ENCODE measurements around the gene CACNG8.
"Not testable (repeated sequence)": the region's sequence is repeated elsewhere in the genome, so short reads cannot be mapped to it uniquely, and the experiment has no call there.

Gene CACNG8

DNA sequence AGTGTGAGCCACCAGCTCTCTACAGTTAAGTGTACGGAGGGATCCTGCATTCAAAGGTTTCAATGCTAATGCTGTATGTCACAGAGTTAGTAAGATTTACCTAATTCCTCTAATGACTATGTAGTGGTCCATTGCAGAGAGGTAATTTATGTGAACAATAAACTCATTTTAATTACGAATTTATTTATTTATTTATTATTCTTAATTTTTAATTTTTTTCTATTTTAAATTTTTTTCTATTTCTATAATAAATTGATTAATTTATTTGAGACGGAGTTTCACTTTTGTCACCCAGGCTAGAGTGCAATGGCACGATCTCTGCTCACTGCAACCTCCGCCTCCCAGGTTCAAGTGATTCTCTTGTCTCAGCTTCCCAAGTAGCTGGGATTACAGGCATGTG, 14.1 kb upstream of the CACNG8 start:
- no CpG with 5 or more reads among the region's 5 CpGs for WGBS, 2 donors (ENCODE audit: extremely low coverage in 2 of 2, insufficient read length in 2 of 2, insufficient replicate concordance in 1 of 2)

DNA sequence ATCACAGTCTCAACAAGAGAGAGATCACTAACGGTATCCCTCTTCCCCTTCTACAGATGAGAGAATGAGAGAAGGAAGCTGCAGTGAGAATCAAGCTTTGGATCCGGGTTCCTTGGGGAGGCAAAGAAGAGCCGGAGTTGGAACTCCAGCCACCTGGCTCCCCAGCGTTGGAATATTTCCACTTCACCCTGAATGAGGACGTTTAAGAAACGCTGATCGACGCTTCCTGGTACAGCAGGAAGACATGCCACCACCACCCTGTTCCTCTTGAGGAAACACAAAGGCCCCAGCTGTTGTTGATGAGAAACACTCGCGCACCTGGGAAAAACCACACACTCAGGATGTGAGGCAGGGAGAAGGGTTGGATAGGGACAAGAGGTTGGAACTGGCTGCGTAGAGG, 11.3 kb upstream of the CACNG8 start:
- Histone ChIP-seq H3K14ac (ENCODE audit: low read length) (no peak overlapping the region), H2BK12ac (ENCODE audit: low read length) (no peak overlapping the region), H3K18ac (ENCODE audit: low read length) (no peak overlapping the region), H2BK15ac (ENCODE audit: low read length) (no peak overlapping the region), H3K23ac (ENCODE audit: low read depth, low read length, poor library complexity) (no peak overlapping the region), H2BK120ac (ENCODE audit: low read depth, low read length) (no peak overlapping the region), H3K9me3 (replicated peaks in 1 of 2; ENCODE audit: control insufficient read depth in 2 of 2, insufficient read depth in 1 of 2, low read depth in 1 of 2, low read length in 2 of 2) (no peaks in the 10 kb centered on the region), H2BK5ac (ENCODE audit: low read length) (no peak overlapping the region), H3K4me2 (ENCODE audit: insufficient read depth, low read length, poor library complexity, severe bottlenecking) (no peak overlapping the region), H3K4me1 (ENCODE audit: control insufficient read depth in 2 of 2, insufficient read depth in 1 of 2, low read depth in 1 of 2, low read length in 2 of 2) (peaks cover 0 to 2% of the 10 kb centered on the region in 2 donors), H4K8ac (ENCODE audit: low read depth, low read length) (no peak overlapping the region), H4K91ac (ENCODE audit: low read depth, low read length, poor library complexity) (no peak overlapping the region), H3K36me3 (replicated peaks in 1 of 2; ENCODE audit: control insufficient read depth in 2 of 2, insufficient read depth in 2 of 2, low read length in 2 of 2) (no peaks in the 10 kb centered on the region), H3K79me1 (ENCODE audit: low read depth, low read length) (no peaks in the 10 kb centered on the region), H3K4ac (ENCODE audit: low read length) (no peak overlapping the region), H3K9ac (ENCODE audit: low read depth, low read length, poor library complexity) (peak overlapping the region; percentile 0), H3K27me3 (ENCODE audit: control insufficient read depth in 3 of 3, insufficient read depth in 3 of 3, low read depth in 1 of 3, low read length in 3 of 3) (no peaks in the 10 kb centered on the region), H2AFZ (ENCODE audit: low read length) (no peak overlapping the region), H3K4me3 (ENCODE audit: low read length in 2 of 2) (no peak overlapping the region), H2AK5ac (ENCODE audit: low read depth, low read length) (no peak overlapping the region), H3K27ac (replicated peaks; ENCODE audit: low read length) (no peak overlapping the region)
- WGBS, 2 donors (ENCODE audit: extremely low coverage in 2 of 2, insufficient read length in 2 of 2, insufficient replicate concordance in 1 of 2): no CpG with 5 or more reads among the region's 11 CpGs
- DNase-seq (ENCODE audit: low spot score): no peak

More for the DNA sequence above, 14.1 kb upstream of the CACNG8 start:
- H3K18ac ChIP-seq (ENCODE audit: low read length); H3K23ac ChIP-seq (ENCODE audit: low read depth, low read length, poor library complexity); H2AFZ ChIP-seq (ENCODE audit: low read length); H2BK12ac ChIP-seq (ENCODE audit: low read length); H3K27me3 ChIP-seq (ENCODE audit: control insufficient read depth in 3 of 3, insufficient read depth in 3 of 3, low read depth in 1 of 3, low read length in 3 of 3); H2BK5ac ChIP-seq (ENCODE audit: low read length); H4K91ac ChIP-seq (ENCODE audit: low read depth, low read length, poor library complexity); H3K4me1 ChIP-seq (ENCODE audit: control insufficient read depth in 2 of 2, insufficient read depth in 1 of 2, low read depth in 1 of 2, low read length in 2 of 2); H3K9ac ChIP-seq (ENCODE audit: low read depth, low read length, poor library complexity); DNase-seq (ENCODE audit: low spot score); H4K8ac ChIP-seq (ENCODE audit: low read depth, low read length); H3K9me3 ChIP-seq (replicated peaks in 1 of 2; ENCODE audit: control insufficient read depth in 2 of 2, insufficient read depth in 1 of 2, low read depth in 1 of 2, low read length in 2 of 2); H3K14ac ChIP-seq (ENCODE audit: low read length); H2BK15ac ChIP-seq (ENCODE audit: low read length); H3K79me1 ChIP-seq (ENCODE audit: low read depth, low read length); H2BK120ac ChIP-seq (ENCODE audit: low read depth, low read length); H3K4me3 ChIP-seq (ENCODE audit: low read length in 2 of 2); H3K4ac ChIP-seq (ENCODE audit: low read length); H3K4me2 ChIP-seq (ENCODE audit: insufficient read depth, low read length, poor library complexity, severe bottlenecking); H2AK5ac ChIP-seq (ENCODE audit: low read depth, low read length); H3K27ac ChIP-seq (replicated peaks; ENCODE audit: low read length); H3K36me3 ChIP-seq (replicated peaks in 1 of 2; ENCODE audit: control insufficient read depth in 2 of 2, insufficient read depth in 2 of 2, low read length in 2 of 2): not testable (repeated sequence)

DNA sequence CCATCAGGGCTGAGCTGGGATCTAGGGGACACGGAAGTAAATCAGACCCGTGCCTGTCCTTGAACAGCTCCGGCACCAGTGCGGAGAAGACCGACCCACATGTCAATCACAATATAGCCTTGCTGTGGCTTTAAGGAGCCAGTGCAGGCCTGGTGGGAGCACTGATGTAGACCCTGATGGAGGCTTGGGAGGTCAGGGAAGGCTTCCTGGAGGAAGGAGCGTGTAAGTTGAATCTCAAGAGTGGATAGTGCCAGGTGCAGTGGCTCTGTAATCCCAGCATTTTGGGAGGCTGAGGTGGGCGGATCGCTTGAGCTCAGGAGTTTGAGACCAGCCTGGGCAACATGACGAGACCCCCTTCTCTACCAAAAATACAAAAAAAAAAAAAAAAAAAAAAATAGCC, 10.8 kb upstream of the CACNG8 start:
- Histone ChIP-seq H3K9ac (ENCODE audit: low read depth, low read length, poor library complexity) (peak overlapping the region; percentile 0), H2BK5ac (ENCODE audit: low read length) (no peak overlapping the region)

DNA sequence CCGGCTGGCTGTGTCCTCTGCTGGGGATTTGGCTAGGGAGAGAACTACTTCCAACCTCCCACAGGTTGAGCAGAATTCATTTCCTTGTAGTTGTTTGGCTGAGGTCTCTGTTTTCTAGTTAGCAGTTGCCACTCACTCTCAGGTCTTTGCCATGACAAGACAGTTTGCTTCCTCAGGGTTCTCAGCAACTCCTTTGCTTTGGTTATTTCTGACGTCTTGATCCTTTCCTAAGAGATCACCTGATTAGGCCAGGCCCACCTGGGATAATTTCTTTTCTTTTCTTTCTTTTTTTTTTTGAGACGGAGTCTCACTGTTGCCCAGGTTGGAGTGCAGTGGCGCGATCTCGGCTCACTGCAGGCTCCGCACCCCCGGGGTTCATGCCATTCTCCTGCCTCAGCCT, 9.4 kb upstream of the CACNG8 start:
- Histone ChIP-seq H4K8ac (ENCODE audit: low read depth, low read length) (no peak overlapping the region), H2BK5ac (ENCODE audit: low read length) (no peak overlapping the region), H3K4me2 (ENCODE audit: insufficient read depth, low read length, poor library complexity, severe bottlenecking) (no peak overlapping the region), H4K91ac (ENCODE audit: low read depth, low read length, poor library complexity) (no peak overlapping the region), H2BK12ac (ENCODE audit: low read length) (no peak overlapping the region), H3K23ac (ENCODE audit: low read depth, low read length, poor library complexity) (no peak overlapping the region), H3K4me3 (ENCODE audit: low read length in 2 of 2) (no peak overlapping the region), H2AK5ac (ENCODE audit: low read depth, low read length) (no peak overlapping the region), H2BK120ac (ENCODE audit: low read depth, low read length) (no peak overlapping the region), H3K4me1 (ENCODE audit: control insufficient read depth in 2 of 2, insufficient read depth in 1 of 2, low read depth in 1 of 2, low read length in 2 of 2) (peaks cover 5 to 8% of the 10 kb centered on the region in 2 donors), H2AFZ (ENCODE audit: low read length) (no peak overlapping the region), H3K9ac (ENCODE audit: low read depth, low read length, poor library complexity) (no peak overlapping the region), H3K79me1 (ENCODE audit: low read depth, low read length) (no peaks in the 10 kb centered on the region), H3K4ac (ENCODE audit: low read length) (no peak overlapping the region), H3K27me3 (ENCODE audit: control insufficient read depth in 3 of 3, insufficient read depth in 3 of 3, low read depth in 1 of 3, low read length in 3 of 3) (peaks cover 0 to 8% (median 0%) of the 10 kb centered on the region in 3 experiments), H3K14ac (ENCODE audit: low read length) (no peak overlapping the region), H3K9me3 (replicated peaks in 1 of 2; ENCODE audit: control insufficient read depth in 2 of 2, insufficient read depth in 1 of 2, low read depth in 1 of 2, low read length in 2 of 2) (no peaks in the 10 kb centered on the region), H2BK15ac (ENCODE audit: low read length) (no peak overlapping the region), H3K27ac (replicated peaks; ENCODE audit: low read length) (no peak overlapping the region), H3K18ac (ENCODE audit: low read length) (no peak overlapping the region), H3K36me3 (replicated peaks in 1 of 2; ENCODE audit: control insufficient read depth in 2 of 2, insufficient read depth in 2 of 2, low read length in 2 of 2) (no peaks in the 10 kb centered on the region)
- no peak for DNase-seq (ENCODE audit: low spot score)
- no CpG with 5 or more reads among the region's 8 CpGs for WGBS, 2 donors (ENCODE audit: extremely low coverage in 2 of 2, insufficient read length in 2 of 2, insufficient replicate concordance in 1 of 2)

More for the DNA sequence above, 10.8 kb upstream of the CACNG8 start:
- H2BK15ac ChIP-seq (ENCODE audit: low read length): no peak overlapping the region
- no peak overlapping the region for H3K4me3 ChIP-seq (ENCODE audit: low read length in 2 of 2)
- H2AK5ac ChIP-seq (ENCODE audit: low read depth, low read length): no peak overlapping the region
- H3K4me2 ChIP-seq (ENCODE audit: insufficient read depth, low read length, poor library complexity, severe bottlenecking): no peak overlapping the region
- H2BK12ac ChIP-seq (ENCODE audit: low read length): no peak overlapping the region
- no peaks in the 10 kb centered on the region for H3K36me3 ChIP-seq (replicated peaks in 1 of 2; ENCODE audit: control insufficient read depth in 2 of 2, insufficient read depth in 2 of 2, low read length in 2 of 2)
- H3K79me1 ChIP-seq (ENCODE audit: low read depth, low read length): no peaks in the 10 kb centered on the region
- no peak overlapping the region for H3K18ac ChIP-seq (ENCODE audit: low read length)
- H3K27ac ChIP-seq (replicated peaks; ENCODE audit: low read length): no peak overlapping the region
- no peak overlapping the region for H3K14ac ChIP-seq (ENCODE audit: low read length)
- H3K4ac ChIP-seq (ENCODE audit: low read length): no peak overlapping the region
- no peak overlapping the region for H2BK120ac ChIP-seq (ENCODE audit: low read depth, low read length)
- no CpG with 5 or more reads among the region's 9 CpGs for WGBS, 2 donors (ENCODE audit: extremely low coverage in 2 of 2, insufficient read length in 2 of 2, insufficient replicate concordance in 1 of 2)
- DNase-seq (ENCODE audit: low spot score): no peak
- H3K23ac ChIP-seq (ENCODE audit: low read depth, low read length, poor library complexity): no peak overlapping the region
- peaks cover 0 to 2% of the 10 kb centered on the region in 2 donors for H3K4me1 ChIP-seq (ENCODE audit: control insufficient read depth in 2 of 2, insufficient read depth in 1 of 2, low read depth in 1 of 2, low read length in 2 of 2)
- no peaks in the 10 kb centered on the region for H3K9me3 ChIP-seq (replicated peaks in 1 of 2; ENCODE audit: control insufficient read depth in 2 of 2, insufficient read depth in 1 of 2, low read depth in 1 of 2, low read length in 2 of 2)
- no peak overlapping the region for H2AFZ ChIP-seq (ENCODE audit: low read length)
- H4K91ac ChIP-seq (ENCODE audit: low read depth, low read length, poor library complexity): no peak overlapping the region
- H4K8ac ChIP-seq (ENCODE audit: low read depth, low read length): no peak overlapping the region
- H3K27me3 ChIP-seq (ENCODE audit: control insufficient read depth in 3 of 3, insufficient read depth in 3 of 3, low read depth in 1 of 3, low read length in 3 of 3): no peaks in the 10 kb centered on the region

Measured in neuronal stem cell (in vitro differentiated cells).